NCI-H2196 (cell line): ENCODE measurements around the gene TMTC2.

Experiments
- DNase-seq: peaks from one replicate; lab custom pipeline; 2025; ENCODE audit not compliant: unreplicated experiment; lab: John Stamatoyannopoulos, UW

Gene TMTC2

DNA sequence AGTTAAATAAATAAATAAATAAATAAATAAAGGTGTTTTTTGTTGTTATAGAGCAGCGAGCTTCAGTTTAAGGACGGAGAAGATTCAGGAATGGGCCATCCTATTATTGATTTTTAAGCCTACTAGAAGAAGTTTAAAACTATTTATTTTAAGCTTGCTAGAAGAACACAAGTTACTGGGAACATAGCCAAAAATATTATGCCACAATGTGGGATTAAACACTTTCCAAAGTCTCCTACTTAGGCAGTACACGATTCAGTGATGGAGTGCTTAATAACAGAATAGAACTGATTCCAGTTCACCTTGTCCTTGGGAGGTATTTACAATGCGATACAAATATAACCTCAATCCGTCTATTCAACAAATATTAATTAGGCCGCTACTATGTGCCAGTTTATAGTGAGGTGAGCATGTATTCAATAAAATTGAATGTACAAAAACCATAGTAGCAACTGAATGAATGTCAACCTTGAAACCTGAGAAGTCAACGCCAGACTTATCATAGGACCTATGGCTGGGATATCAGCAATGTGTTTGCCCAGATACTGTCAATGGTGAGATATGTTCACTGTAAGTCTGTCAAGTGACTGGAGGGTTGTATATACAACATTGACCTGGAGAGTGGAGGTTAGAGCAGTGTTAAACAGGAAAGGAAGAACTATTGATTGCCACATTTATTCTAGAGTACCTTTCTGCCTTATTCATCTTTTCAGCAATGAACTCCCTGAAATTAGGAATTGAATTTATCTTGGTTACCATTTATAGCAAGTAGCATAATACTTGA lies 486.4 kb downstream of the TMTC2 start:
- DNase-seq, result no peak

- no peak for DNase-seq
Observed at GRCh38 chr12:83179999-83180398, 493.3 kb downstream of the TMTC2 start.

GRCh38 chr12:83181074-83181473 lies 494.4 kb downstream of the TMTC2 start:
- no peak for DNase-seq

DNA sequence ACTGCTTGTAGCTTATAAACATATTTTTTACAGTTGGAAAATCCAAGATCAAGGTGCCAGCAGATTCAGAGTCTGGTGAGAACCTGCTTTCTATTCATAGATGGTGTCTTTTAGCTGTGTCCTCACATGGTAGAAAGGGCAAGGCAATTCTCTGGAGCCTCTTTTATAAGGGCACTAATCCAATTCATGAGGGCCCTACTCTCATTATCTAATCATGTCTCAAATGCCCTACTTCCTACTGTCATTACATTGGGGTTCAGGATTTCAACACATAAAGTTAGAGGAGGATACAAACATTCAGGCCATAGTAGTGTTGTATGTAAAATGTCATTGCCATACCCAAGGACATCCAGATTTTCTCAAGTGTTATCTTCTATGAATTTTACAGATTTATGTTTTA lies 496.4 kb downstream of the TMTC2 start:
- no peak for DNase-seq
